ENCODE data around the gene PGGHG.

DNA sequence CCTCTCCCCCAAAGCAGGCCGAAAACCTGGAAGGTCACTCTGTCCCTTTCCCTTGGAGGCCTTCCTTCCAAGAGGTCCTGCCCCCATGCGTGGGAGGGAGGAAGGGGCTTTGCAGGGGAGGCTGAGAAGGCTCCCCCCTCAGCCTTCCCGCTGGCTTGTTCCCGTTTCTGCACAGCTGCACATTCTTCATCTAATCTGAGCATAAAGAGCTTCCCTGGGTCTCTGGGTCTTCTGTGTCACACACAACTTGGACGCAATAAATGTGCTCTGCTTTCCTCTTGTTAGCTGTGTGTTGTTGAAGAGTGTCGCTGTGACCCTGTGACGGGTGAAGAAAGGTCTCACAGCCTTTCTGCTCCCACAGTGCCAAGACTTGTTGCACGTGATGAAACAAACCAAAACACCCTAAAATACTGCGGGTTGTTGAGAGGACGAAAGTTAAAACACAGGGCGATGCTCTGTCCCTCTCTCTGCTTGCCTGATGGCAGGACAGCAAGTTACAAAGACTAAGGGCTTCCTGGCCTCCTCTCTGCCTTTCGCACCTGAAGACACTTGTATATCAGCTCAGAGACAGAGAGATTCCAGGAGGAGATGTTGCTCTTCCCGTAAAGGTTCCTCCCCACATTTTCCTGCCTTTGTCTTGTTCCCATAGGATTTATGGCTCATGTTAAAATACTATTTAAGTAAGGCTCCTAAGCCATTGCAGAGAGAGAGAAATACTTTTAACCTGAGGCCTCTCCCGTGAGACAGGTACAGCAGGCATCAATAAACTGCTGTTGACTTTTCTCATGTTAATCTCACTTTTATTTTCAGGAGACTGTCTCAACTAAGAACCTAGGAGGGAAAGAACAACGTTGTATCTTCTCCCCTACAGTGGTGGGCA lies 47.1 kb downstream of the PGGHG start:
- TF ChIP-seq, protein P1, sequence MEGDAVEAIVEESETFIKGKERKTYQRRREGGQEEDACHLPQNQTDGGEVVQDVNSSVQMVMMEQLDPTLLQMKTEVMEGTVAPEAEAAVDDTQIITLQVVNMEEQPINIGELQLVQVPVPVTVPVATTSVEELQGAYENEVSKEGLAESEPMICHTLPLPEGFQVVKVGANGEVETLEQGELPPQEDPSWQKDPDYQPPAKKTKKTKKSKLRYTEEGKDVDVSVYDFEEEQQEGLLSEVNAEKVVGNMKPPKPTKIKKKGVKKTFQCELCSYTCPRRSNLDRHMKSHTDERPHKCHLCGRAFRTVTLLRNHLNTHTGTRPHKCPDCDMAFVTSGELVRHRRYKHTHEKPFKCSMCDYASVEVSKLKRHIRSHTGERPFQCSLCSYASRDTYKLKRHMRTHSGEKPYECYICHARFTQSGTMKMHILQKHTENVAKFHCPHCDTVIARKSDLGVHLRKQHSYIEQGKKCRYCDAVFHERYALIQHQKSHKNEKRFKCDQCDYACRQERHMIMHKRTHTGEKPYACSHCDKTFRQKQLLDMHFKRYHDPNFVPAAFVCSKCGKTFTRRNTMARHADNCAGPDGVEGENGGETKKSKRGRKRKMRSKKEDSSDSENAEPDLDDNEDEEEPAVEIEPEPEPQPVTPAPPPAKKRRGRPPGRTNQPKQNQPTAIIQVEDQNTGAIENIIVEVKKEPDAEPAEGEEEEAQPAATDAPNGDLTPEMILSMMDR (IDR thresholded peaks at IDR 0.05) = no peak
- TF ChIP-seq POLR2AphosphoS5 (IDR thresholded peaks at IDR 0.05; ENCODE audit: insufficient read depth in 1 of 2, low read depth in 1 of 2) (peak; percentile 48 to 70), POLR2A (IDR thresholded peaks at IDR 0.05) (no peak)
